Endothelial cell of umbilical vein (primary cell): ENCODE data around the gene SYK.

ENCODE experiments used
- CTCF ChIP-seq, 2 donors: IDR thresholded peaks; 1 replicate in 1 of 2; 2 replicates in 1 of 2; pipeline ENCODE4 v1.5.1; 2011; ENCODE audit warnings: low read length in 2 of 2, mild to moderate bottlenecking in 2 of 2, moderate library complexity in 2 of 2, control low read depth in 1 of 2, inconsistent platforms in 1 of 2, low read depth in 1 of 2; ENCODE audit not compliant: insufficient read depth in 1 of 2; ENCODE audit errors: extremely low read depth in 1 of 2
- EZH2 ChIP-seq: IDR thresholded peaks from 2 replicates; pipeline ENCODE4 v1.6.1; 2012; ENCODE audit warnings: borderline replicate concordance, low read depth, mild to moderate bottlenecking, moderate library complexity, low read length, inconsistent platforms; ENCODE audit not compliant: severe bottlenecking
- POLR2A ChIP-seq: IDR thresholded peaks from 2 replicates; pipeline ENCODE4 v1.6.1; 2012; ENCODE audit warnings: low read depth, mild to moderate bottlenecking, control low read depth, low read length
- POLR2AphosphoS5 ChIP-seq: IDR thresholded peaks from 2 replicates; pipeline ENCODE4 v1.6.1; 2012; ENCODE audit warnings: low read depth, mild to moderate bottlenecking, control low read depth, low read length, moderate library complexity; ENCODE audit not compliant: insufficient read depth
- TF ChIP-seq, protein P1 (sequence below): IDR thresholded peaks from 2 replicates; pipeline ENCODE4 v1.6.1; 2011; ENCODE audit not compliant: insufficient read depth, insufficient read length

- TF ChIP-seq CTCF (IDR thresholded peaks at IDR 0.05; ENCODE audit: extremely low read depth in 1 of 2, insufficient read depth in 1 of 2, low read depth in 1 of 2, low read length in 2 of 2) (no peak), POLR2A (no peak), POLR2AphosphoS5 (no peak), EZH2 (no peak)
- TF ChIP-seq, protein P1, sequence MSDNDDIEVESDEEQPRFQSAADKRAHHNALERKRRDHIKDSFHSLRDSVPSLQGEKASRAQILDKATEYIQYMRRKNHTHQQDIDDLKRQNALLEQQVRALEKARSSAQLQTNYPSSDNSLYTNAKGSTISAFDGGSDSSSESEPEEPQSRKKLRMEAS: no peak
Observed at GRCh38 chr9:90818279-90818678, 16.7 kb downstream of the SYK start.
